ENCODE results near the gene CEP131. TPM values are rescaled to one million over a fixed set of nuclear protein-coding genes. Genes with fewer than 3 reads are reported as not detected.

The CEP131 gene
- total and polyA plus RNA-seq, 2 donors (not counting 3 experiments of a cell fraction or from before 2014, with no cell fraction given): 5.3 to 17.9 TPM

DNA sequence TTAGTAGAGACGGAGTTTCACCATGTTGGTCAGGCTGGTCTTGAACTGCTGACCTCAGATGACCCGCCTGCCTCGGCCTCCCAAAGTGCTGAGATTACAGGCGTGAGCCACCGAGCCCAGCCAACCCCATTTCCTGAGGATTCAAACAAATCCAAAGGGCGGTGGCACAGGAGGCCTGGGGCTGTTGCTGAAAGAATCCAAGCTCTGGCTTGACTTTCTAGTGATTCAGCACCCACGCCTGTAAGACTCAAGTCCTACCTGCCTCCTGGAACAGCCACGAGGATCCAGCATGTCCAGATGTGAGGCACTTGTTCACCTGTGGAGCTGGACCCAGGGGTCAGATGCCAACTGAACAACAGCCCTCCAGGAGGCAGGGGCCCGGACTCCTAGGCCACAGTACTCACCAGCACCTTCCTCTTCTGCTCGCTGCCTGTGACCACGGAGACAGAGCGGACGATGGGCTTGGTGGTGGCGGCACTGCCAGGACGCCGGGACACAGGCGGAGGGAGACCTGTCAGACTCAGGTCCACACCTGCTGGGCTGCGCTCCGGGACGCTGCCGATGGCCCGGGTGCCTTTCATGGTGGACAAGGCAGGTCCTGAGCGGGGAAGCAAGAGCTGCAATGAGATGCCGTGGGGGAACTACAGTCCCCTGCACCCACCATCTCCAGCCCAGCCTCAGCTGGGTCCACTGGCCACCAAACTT lies 3.1 kb downstream of the CEP131 start:
- intact Hi-C loops (cut with micrococcal nuclease): loop anchor here (5.0 kb wide), 1 partner anchor 187 kb away; no protein-coding TSS in a partner anchor
- Histone ChIP-seq H3K27ac (ENCODE audit: insufficient read depth, low read depth, low read length) (no peak overlapping the region), H4K20me1 (replicated peaks; ENCODE audit: control insufficient read depth, extremely low read depth, insufficient read depth, low read length) (no peaks in the 10 kb centered on the region), H3K27me3 (ENCODE audit: control insufficient read depth in 2 of 2, insufficient read depth in 2 of 2, low read length in 2 of 2) (no peaks in the 10 kb centered on the region), H3K4me3 (replicated peaks in 1 of 3; ENCODE audit: insufficient read depth in 1 of 3, low read depth in 1 of 3, low read length in 3 of 3) (no peak overlapping the region), H3K4me1 (ENCODE audit: control insufficient read depth, extremely low read depth, insufficient read depth, low read length) (peaks cover 14% of the 10 kb centered on the region), H2AFZ (ENCODE audit: low read depth, low read length) (no peak overlapping the region), H3K9me3 (replicated peaks; ENCODE audit: control insufficient read depth, insufficient read depth, low read length) (no peaks in the 10 kb centered on the region), H3K9me1 (replicated peaks; ENCODE audit: control insufficient read depth, extremely low read depth, insufficient read depth, low read length) (no peaks in the 10 kb centered on the region), H3K9ac (replicated peaks; ENCODE audit: extremely low read depth, insufficient read depth, low read length) (no peak overlapping the region), H3K4me2 (ENCODE audit: insufficient read depth, low read length) (no peak overlapping the region), H3K79me2 (ENCODE audit: control insufficient read depth, insufficient read depth, low read length) (peaks cover 5% of the 10 kb centered on the region), H3K36me3 (ENCODE audit: control insufficient read depth in 2 of 2, extremely low read depth in 1 of 2, insufficient read depth in 2 of 2, low read length in 2 of 2) (no peaks in the 10 kb centered on the region)
- ChIA-PET POLR2A (no interaction called here), CTCF (interaction anchor here (1.3 kb wide), 1 partner anchor 19 kb away, joined by 4 read pairs; no protein-coding TSS in a partner anchor)
- dilution Hi-C loops (cut with MboI; ENCODE audit: extremely low pct_ligation_motif_present, low sequenced_read_pairs): no loop called here
- TF ChIP-seq JUN (IDR thresholded peaks at IDR 0.05; ENCODE audit: borderline replicate concordance, insufficient read depth, insufficient read length, low read depth) (no peak), MYC (IDR thresholded peaks at IDR 0.05; ENCODE audit: low read depth, low read length) (no peak), POLR2AphosphoS5 (IDR thresholded peaks at IDR 0.05; ENCODE audit: insufficient read depth, low read depth, low read length) (no peak), POLR2A (IDR thresholded peaks at IDR 0.05; ENCODE audit: low read depth, low read length) (no peak), EZH2 (IDR thresholded peaks at IDR 0.05; ENCODE audit: borderline replicate concordance, low read depth, low read length, severe bottlenecking) (no peak), FOS (IDR thresholded peaks at IDR 0.05; ENCODE audit: borderline replicate concordance, insufficient read depth, low read length) (no peak), GATA2 (IDR thresholded peaks at IDR 0.05; ENCODE audit: insufficient read depth, insufficient read length, low read depth, low read length) (no peak)
- TF ChIP-seq, protein P1, sequence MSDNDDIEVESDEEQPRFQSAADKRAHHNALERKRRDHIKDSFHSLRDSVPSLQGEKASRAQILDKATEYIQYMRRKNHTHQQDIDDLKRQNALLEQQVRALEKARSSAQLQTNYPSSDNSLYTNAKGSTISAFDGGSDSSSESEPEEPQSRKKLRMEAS (IDR thresholded peaks at IDR 0.05; ENCODE audit: insufficient read depth, insufficient read length): no peak
- TF ChIP-seq, protein P2, sequence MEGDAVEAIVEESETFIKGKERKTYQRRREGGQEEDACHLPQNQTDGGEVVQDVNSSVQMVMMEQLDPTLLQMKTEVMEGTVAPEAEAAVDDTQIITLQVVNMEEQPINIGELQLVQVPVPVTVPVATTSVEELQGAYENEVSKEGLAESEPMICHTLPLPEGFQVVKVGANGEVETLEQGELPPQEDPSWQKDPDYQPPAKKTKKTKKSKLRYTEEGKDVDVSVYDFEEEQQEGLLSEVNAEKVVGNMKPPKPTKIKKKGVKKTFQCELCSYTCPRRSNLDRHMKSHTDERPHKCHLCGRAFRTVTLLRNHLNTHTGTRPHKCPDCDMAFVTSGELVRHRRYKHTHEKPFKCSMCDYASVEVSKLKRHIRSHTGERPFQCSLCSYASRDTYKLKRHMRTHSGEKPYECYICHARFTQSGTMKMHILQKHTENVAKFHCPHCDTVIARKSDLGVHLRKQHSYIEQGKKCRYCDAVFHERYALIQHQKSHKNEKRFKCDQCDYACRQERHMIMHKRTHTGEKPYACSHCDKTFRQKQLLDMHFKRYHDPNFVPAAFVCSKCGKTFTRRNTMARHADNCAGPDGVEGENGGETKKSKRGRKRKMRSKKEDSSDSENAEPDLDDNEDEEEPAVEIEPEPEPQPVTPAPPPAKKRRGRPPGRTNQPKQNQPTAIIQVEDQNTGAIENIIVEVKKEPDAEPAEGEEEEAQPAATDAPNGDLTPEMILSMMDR (IDR thresholded peaks at IDR 0.05; ENCODE audit: extremely low read depth in 1 of 2, insufficient read depth in 1 of 2, low read depth in 1 of 2, low read length in 2 of 2): no peak
- DNase-seq (ENCODE audit: low read depth, low spot score): no peak
- FAIRE-seq: no peak
- BruUV-seq (replicated peaks): no TSS peak
